ENCODE data around the gene TALDO1. TPM values are rescaled to one million over a fixed set of nuclear protein-coding genes. Genes with fewer than 3 reads are reported as not detected.
A peak's percentile ranks its signal among the peaks of the same experiment; 100 is the strongest.

The TALDO1 gene
- total RNA-seq, 1 donor from 2014 or later = 196 TPM

DNA sequence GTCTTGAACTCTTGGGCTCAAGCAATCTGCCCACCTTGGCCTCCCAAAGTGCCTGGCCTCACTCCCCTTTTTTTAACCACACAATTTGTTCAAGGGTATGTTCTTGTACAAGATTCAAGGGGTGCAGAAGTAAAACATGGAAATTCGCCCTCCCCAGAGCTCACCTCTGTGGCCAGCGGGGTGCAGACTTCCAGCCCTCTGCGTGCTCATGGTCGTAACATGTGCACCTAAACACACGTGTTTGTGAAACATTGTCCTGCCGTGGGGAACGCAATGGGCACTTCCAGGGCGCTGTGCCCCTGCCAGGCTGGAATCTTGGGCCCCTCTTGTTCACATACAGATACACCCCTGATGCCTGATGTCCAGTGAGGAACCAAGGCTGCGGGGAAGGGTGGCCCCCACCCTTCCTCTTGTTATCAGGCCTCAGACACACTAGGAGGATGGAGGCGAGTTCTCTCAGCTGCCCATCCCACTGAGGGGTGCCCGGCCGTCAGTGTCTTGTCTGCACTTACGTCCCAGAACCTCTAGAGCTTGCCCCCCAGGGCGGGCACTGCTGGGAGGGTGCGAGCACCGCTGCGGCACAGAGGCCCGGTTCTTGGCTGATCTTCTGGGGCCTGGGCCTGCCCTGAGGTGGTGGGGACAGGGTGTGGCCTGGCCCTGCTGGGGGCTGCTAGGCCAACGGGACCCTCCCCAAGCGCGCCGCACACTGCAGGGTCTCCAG lies 45.4 kb upstream of the TALDO1 start:
- H3K27me3 ChIP-seq = no peaks in the 10 kb centered on the region
- intact Hi-C loops (cut with DNase I) = no loop called here
- no peak for ATAC-seq
- H3K27ac ChIP-seq = no peak overlapping the region
- H3K9me3 ChIP-seq = no peaks in the 10 kb centered on the region
- H3K4me3 ChIP-seq = no peak overlapping the region
- peaks cover 9% of the 10 kb centered on the region for H3K36me3 ChIP-seq
- peaks cover 43% of the 10 kb centered on the region for H3K4me1 ChIP-seq
- DNase-seq = no peak
- TF ChIP-seq, protein P1, sequence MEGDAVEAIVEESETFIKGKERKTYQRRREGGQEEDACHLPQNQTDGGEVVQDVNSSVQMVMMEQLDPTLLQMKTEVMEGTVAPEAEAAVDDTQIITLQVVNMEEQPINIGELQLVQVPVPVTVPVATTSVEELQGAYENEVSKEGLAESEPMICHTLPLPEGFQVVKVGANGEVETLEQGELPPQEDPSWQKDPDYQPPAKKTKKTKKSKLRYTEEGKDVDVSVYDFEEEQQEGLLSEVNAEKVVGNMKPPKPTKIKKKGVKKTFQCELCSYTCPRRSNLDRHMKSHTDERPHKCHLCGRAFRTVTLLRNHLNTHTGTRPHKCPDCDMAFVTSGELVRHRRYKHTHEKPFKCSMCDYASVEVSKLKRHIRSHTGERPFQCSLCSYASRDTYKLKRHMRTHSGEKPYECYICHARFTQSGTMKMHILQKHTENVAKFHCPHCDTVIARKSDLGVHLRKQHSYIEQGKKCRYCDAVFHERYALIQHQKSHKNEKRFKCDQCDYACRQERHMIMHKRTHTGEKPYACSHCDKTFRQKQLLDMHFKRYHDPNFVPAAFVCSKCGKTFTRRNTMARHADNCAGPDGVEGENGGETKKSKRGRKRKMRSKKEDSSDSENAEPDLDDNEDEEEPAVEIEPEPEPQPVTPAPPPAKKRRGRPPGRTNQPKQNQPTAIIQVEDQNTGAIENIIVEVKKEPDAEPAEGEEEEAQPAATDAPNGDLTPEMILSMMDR (IDR thresholded peaks at IDR 0.05) = no peak

DNA sequence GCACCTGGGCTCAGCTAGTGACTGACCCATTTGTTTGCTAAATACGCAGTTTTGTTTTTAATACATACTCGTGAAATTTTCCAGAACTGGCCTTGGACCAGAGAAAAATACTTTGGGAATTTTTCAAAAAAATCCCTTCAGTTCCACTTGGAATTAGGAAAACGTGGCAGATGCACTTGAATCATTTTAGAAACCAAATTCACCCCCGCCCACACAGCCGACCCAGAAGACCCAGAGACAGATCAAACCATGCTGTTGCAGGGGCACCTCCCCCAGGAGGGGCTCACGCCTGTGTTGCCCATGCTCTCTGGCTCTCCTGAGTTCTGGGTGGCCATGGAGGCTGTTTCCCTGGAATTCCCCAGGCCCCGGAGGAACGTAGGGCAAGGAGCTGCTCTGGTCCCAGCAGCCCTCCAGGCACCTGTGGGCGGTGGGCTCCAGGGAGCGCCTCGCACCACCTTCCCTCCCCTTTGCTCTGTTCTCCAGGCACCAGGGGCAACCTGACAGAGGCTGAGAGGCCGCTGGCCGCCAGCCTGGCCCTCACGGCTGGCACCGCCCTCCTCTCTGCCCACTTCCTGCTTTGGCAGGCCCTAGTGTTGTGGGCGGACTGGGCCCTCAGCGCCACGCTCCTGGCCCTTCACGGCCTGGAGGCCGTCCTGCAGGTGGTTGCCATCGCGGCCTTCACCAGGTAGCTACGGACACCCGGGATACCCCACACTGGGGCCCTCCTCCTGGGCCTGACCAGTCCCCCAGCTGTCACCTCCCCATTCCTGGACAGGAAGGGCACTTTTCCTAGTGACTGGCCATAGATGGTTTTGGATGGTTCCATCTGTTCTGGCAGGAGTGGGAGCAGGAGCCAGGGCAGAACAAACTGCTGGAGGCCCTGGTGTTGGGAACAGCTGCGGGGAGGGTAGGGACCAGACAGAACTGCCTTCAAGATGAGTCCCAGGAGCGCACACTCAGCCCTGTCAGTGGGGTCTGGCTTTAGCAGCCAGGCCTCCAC lies 44.5 kb upstream of the TALDO1 start:
- no peak overlapping the region for H3K4me3 ChIP-seq

DNA sequence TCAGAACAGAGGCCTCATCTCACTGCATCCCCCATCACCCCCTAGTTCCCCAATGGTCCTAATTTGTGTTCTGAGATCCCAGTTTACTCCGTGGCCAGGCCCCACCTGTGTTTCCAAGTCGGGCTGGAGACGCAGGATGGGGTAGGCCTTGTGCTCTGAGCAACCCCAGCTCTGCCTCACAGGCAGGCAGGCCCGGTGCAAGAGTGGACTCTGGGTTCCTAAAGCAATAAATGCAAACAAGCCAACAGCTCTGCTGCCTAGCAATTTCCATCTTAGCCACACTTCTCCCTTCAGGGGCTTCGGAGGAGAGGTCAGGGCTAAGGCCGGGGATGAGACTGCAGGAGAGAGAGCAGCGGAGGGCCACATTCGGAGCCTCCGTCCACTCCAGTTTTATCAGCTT lies 43.8 kb upstream of the TALDO1 start:
- ATAC-seq (no peak), DNase-seq (no peak)
- peaks cover 14% of the 10 kb centered on the region for H3K27me3 ChIP-seq
- H3K36me3 ChIP-seq = peaks cover 9% of the 10 kb centered on the region
- peaks cover 35% of the 10 kb centered on the region for H3K4me1 ChIP-seq
- H3K27ac ChIP-seq = peak overlapping the region; percentile 56
- no peak overlapping the region for H3K4me3 ChIP-seq
- intact Hi-C loops (cut with DNase I) = no loop called here
- H3K9me3 ChIP-seq = no peaks in the 10 kb centered on the region
- TF ChIP-seq, protein P1 (IDR thresholded peaks at IDR 0.05) = no peak

More for the DNA sequence above, 44.5 kb upstream of the TALDO1 start:
- peak overlapping the region; percentile 56 for H3K27ac ChIP-seq
- no peaks in the 10 kb centered on the region for H3K9me3 ChIP-seq
- intact Hi-C loops (cut with DNase I) = no loop called here
- peaks cover 8% of the 10 kb centered on the region for H3K27me3 ChIP-seq
- H3K36me3 ChIP-seq = peaks cover 9% of the 10 kb centered on the region
- TF ChIP-seq, protein P1 (IDR thresholded peaks at IDR 0.05) = no peak
- ATAC-seq (peak; percentile 67), DNase-seq (peak; percentile 92)
- H3K4me1 ChIP-seq = peaks cover 39% of the 10 kb centered on the region

DNA sequence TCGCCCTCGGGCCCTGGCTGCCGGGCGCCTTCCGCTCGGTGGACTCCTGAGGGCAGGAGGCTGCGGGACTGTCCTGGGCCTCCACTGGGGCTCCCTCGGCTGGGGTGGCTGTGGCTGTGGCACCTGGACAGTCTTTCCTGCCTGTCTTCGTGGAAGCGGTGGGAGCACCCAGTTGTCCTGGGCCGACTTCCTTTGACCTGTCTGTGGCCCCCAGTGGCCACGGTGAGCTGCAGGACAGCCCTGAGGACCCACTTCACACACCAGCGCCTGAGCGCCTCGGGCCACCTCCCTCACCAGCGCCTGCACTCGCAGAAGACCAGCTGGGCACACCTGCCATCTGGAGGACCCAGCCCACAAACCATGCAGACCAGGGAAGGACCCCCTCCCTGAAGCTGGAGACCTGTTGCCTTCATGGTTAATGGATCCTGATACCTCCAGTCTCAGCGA lies 43.0 kb upstream of the TALDO1 start:
- intact Hi-C loops (cut with DNase I) = no loop called here
- peak overlapping the region; percentile 58 for H3K4me3 ChIP-seq
- ATAC-seq (no peak), DNase-seq (no peak)
- TF ChIP-seq, protein P1 (IDR thresholded peaks at IDR 0.05) = no peak
- H3K27ac ChIP-seq = peak overlapping the region; percentile 74
- H3K36me3 ChIP-seq = peaks cover 6% of the 10 kb centered on the region
- peaks cover 35% of the 10 kb centered on the region for H3K4me1 ChIP-seq
- H3K27me3 ChIP-seq = peaks cover 14% of the 10 kb centered on the region
- H3K9me3 ChIP-seq = no peaks in the 10 kb centered on the region

DNA sequence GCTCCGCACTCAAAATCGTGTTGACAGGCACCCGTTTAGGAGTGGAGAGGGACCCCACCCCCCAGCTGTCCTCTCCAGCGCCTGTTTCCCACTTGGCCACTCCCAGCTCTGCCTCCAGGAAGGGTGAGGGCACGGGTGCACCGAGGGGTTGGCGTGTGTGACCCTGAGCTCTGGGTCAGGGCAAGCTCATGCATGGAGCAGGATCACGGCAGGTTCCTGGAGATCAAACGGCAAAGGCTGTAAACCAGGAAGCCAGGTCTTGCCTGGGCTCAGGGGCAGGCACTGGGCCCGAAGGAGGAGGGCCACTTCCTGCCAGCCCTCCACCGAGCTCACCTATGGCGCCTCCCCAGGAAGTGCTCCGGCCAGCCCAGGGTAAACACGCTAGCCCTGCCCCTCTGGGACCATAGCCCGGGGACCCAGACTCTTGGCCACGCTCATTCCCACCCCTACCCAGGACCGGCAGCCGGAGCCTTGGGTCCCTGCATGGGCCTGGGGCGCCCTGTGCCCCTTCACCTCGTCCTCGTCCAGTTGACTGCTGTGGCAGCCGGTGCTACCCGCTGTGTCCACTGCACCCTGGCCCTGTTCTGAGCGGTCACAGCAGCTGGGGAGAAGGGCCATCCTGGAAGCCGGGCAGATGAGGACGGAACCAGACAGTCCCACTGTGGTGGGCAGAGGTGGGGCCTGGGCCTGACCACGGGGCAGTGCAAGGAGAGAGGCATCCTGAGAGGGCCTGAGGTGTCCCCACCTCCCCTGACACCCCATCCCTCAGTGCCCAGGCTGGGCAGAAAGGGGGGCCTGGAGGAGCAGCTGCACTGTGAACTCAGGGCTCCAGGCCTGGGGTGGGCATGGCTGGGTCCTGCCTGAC lies 42.3 kb upstream of the TALDO1 start:
- intact Hi-C loops (cut with DNase I) = no loop called here
- H3K4me1 ChIP-seq = peaks cover 35% of the 10 kb centered on the region
- H3K9me3 ChIP-seq = no peaks in the 10 kb centered on the region
- H3K36me3 ChIP-seq = no peaks in the 10 kb centered on the region
- DNase-seq (peak; percentile 91), ATAC-seq (peak; percentile 72)
- peak overlapping the region; percentile 74 for H3K27ac ChIP-seq
- TF ChIP-seq, protein P1 (IDR thresholded peaks at IDR 0.05) = no peak
- peak overlapping the region; percentile 58 for H3K4me3 ChIP-seq
- peaks cover 14% of the 10 kb centered on the region for H3K27me3 ChIP-seq
